Stimulated activated CD8-positive, alpha-beta memory T cell treated with anti-CD3 and anti-CD28 coated beads, Interleukin-2, amount 100 ng/mL, for 48 hours (primary cell): Measurements from ENCODE around the gene DCAF10.
"Not testable (repeated sequence)": the region's sequence is repeated elsewhere in the genome, so short reads cannot be mapped to it uniquely, and the experiment has no call there.

Experiments used
- DNase-seq, 2 donors: peaks; one replicate each; pipeline ENCODE4 v3.0.0-alpha.2; 2020; ENCODE audit warnings: low read depth in 2 of 2

DCAF10 gene, protein sequence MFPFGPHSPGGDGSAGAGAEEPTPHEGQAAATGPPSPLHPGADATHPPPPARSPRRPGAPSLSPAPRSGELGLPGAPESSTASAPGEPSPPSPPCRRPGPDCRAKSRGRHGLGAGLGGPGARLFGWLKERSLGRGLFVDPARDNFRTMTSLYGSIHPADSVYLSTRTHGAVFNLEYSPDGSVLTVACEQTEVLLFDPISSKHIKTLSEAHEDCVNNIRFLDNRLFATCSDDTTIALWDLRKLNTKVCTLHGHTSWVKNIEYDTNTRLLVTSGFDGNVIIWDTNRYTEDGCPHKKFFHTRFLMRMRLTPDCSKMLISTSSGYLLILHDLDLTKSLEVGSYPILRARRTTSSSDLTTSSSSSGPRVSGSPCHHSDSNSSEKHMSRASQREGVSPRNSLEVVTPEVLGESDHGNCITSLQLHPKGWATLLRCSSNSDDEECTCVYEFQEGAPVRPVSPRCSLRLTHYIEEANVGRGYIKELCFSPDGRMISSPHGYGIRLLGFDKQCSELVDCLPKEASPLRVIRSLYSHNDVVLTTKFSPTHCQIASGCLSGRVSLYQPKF

DNA sequence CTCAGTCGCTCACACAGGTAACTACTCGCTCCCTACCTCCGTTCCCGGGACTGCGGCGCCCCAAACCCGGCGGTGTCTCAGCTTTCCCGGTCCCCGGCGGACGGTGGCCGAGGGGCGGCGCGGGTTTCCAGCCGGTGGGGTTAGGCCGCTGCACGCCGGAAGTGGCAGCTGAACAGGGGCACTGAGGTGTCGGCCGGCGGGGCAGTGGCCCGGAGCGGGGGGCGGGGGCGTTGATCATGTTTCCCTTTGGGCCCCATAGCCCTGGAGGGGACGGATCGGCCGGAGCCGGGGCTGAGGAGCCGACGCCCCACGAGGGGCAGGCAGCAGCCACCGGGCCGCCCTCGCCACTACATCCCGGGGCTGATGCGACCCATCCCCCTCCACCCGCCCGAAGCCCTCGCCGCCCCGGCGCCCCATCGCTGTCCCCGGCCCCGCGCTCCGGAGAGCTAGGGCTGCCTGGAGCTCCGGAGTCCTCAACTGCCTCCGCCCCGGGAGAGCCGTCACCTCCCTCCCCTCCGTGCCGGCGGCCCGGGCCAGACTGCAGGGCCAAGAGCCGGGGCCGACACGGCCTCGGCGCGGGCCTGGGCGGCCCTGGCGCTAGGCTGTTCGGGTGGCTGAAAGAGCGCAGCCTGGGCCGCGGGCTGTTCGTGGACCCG is at the start of gene DCAF10:
Gene DCAF10, plus strand, starts transcription at position 167 of the 656 bp plus-strand sequence. Its CDS starts 70 bp downstream, at position 237.
- DNase-seq: peak; percentile 83 to 87

DNA sequence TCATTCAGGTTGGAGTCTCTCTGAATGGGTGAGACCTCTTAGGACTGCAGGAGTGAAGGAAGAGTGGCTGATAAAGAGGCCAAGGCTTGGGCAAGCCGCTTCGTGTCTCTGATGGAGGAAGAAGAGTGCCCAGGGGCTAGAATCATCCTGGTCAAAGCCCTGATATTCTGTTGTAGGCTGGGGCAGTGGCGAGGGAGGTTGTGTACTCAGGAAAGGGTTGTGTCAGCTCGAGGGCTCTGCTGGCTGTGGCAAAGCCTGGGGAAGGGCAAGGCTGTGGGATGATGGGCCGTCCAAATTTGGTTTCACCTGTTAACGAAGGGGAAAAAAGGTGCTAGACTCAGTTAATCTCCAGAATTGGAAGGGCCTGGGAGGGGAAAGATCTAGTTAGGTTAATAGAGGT is 49.4 kb upstream of the DCAF10 start:
- DNase-seq: no peak

- DNase-seq: not testable (repeated sequence)
These were observed 48.9 kb upstream of the DCAF10 start for GRCh38 chr9:37751704-37752103.

- not testable (repeated sequence) for DNase-seq
These were observed 48.5 kb upstream of the DCAF10 start for GRCh38 chr9:37752112-37752511.

GRCh38 chr9:37752642-37753488 is 47.7 kb upstream of the DCAF10 start:
- DNase-seq: no peak

GRCh38 chr9:37753489-37754190 is 47.0 kb upstream of the DCAF10 start, which contains the start of gene TRMT10B:
TSS of gene TRMT10B (plus strand) at chr9:37753805. CDS start at chr9:37761932, 8,127 bp downstream.
- DNase-seq: peak; percentile 61 to 65

DNA sequence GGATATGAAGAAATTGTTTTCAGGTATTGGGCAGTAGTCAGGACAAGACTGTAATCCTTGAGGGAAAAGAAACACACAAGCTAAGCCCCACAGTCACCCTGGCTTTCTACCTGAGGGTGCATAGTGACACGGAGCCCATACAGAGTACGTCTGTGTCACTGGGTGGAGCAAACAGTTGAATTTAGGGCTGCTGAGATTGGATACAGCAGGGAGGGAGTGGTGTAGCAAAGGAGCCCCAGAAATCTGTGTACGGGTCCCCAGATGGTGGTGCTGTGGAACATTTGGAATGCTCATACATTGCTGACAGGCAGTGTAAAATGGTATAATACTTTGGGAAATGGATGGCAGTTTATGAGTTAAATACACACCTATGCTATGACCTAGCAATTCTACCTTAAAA is 41.9 kb upstream of the DCAF10 start:
- no peak for DNase-seq

DNA sequence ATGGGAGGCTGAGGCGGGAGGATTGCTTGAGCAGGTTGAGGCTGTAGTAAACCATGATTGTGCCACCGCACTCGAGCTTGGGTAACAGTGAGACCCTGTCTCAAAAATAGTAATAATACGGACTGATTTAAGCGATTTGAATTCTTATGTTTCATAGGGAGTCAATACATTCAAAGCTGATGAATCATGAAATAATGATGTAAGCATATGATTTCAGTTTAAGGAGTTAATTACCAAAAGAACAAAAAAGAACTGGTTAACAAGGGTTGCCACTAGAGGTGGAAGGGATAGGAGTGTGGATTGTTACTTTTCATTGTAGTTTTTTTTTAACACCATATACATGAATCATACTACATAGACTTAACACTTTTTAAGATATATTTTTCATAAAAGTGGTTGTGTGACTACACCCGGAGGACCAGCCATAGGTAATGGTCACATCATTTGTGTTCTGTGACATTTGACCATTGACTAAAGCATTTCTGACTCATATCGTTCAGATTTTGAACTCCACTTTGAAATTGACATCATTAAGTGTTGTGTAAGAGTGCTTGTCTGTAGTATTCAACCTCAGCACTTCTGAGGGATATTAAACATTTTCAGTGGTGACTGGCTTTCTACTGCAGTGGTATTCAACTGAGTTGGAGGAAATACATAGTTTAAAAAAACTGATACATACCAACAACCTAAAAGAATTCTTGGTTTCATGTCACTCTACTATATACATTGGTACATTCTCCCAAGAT is 40.0 kb upstream of the DCAF10 start:
- no peak for DNase-seq

- no peak for DNase-seq
These were observed 39.1 kb upstream of the DCAF10 start for GRCh38 chr9:37761511-37761910.

DNA sequence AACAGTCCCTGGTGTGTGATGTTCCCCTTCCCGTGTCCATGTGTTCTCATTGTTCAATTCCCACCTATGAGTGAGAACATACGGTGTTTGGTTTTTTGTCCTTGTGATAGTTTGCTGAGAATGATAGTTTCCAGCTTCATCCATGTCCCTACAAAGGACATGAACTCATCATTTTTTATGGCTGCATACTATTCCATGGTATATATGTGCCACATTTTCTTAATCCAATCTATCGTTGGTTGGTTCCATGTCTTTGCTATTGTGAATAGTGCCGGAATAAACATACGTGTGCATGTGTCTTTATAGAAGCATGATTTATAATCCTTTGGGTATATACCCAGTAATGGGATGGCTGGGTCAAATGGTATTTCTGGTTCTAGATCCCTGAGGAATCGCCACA is 35.3 kb upstream of the DCAF10 start:
- not testable (repeated sequence) for DNase-seq

- DNase-seq: no peak
These were observed 31.3 kb upstream of the DCAF10 start for GRCh38 chr9:37769306-37769705.

GRCh38 chr9:37769995-37770394 is 30.6 kb upstream of the DCAF10 start:
- no peak for DNase-seq

- no peak for DNase-seq
These were observed 25.2 kb upstream of the DCAF10 start for GRCh38 chr9:37775216-37775919.

DNA sequence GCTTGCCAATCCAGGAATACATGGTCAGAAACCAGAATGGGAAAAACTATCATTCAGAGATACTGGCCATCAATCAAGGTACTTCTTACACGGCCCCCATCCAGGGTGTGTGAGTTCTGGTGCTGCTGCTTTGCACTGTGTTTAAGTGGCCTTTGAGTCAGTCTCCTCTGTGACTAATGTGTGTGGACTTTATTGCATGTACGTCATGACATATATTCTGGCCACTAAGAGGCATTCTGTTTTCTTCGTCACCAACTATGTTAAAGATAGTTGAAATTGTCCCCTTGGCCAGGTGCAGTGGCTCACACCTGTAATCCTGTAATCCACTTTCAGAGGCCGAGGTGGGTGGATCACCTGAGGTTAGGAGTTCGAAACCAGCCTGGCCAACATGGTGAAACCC is 24.3 kb upstream of the DCAF10 start:
- DNase-seq: no peak

- no peak for DNase-seq
These were observed 22.1 kb upstream of the DCAF10 start for GRCh38 chr9:37778534-37778933.

- no peak for DNase-seq
These were observed 16.3 kb upstream of the DCAF10 start for GRCh38 chr9:37784291-37784615.

- DNase-seq: peak; percentile 75 to 85
These were observed 15.7 kb upstream of the DCAF10 start, which contains the start of gene EXOSC3 for GRCh38 chr9:37784616-37785483. TSS of gene EXOSC3 (minus strand) at chr9:37785064. CDS start at chr9:37785044, 20 bp downstream.

DNA sequence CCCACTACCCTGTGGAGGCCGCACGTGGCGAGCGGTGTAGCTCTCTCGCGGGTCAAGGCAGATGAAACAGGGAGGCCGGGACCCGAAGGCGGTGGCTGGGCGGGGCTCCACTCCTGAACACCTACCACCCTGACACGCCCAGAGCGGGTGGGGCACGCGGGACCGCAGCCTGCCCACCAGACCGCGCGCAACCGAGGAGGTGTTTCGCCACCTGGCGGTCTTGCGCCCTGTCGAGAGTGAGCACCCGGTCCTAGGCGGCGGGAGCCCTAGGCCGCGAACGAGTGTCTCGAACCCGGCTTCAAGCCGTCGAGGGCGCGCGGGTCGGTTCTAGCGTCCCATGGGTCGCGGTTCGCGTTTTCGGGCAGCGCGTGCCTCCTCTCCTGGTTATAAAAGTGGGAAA is 13.5 kb upstream of the DCAF10 start:
- DNase-seq: no peak

DNA sequence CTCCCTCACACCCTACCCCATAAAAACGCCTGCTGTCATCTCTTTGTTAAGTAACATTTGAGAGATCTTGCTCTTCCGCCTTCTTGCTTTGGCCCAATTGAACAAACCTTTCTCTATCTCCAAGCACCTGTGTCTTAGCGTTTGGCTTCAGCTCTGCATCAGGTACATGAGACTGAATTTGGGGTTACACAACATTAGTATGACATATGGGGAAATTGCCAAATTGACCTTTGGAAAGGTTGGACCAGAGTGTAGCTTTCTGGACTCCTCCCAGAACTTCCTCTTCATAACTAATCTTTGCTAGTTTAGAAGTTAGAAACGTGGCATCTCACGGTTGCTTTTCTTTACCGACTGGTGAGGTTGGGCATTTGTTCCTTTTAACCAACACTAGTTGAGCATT is 12.3 kb upstream of the DCAF10 start:
- DNase-seq: no peak
